Stimulated activated naive CD8-positive, alpha-beta T cell treated with anti-CD3 and anti-CD28 coated beads, Interleukin-15, Interleukin-2, amounts not matched to agents 100 U/mL and 50 U/mL, for 24 hours (primary cell): ENCODE measurements around the gene LCP1.

Experiments
- ATAC-seq: fragments of 150-1000 bp; cut with Tn5 transposase; one replicate; pipeline ENCODE4 v1.10.0; 2021
- DNase-seq: peaks from one replicate; pipeline ENCODE4 v3.0.0; 2021

The LCP1 gene

DNA sequence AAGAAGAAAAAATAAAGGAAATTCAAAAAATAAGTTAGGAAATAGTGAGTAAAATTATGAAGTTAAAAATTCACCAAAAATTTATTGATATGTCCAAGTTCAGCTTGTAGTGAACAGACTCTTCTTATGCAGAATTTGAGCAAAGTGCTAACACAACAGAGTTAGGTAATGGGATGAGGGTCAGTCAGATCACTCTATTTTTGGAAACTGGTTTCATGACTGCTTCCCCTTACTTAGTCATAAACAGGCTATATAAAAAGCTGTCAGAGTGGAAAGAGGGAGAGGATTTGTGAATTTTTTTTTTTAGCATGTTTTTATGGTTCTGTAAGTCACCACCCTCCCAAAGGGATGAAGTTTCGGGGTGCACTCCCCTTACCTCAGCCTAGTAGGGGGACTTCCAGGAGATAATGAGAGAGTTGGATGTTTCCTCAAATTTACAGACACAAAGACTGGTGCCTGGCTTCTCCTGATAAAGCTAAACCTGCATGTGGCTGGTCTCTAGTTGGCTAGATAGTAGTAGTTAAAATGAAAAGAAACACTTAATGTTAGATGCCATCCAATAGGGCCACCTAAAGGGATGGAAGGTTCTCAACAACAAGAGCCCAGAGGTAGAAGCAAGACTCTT, 81.7 kb downstream of the LCP1 start:
- ATAC-seq, result no peak
- DNase-seq, result no peak

DNA sequence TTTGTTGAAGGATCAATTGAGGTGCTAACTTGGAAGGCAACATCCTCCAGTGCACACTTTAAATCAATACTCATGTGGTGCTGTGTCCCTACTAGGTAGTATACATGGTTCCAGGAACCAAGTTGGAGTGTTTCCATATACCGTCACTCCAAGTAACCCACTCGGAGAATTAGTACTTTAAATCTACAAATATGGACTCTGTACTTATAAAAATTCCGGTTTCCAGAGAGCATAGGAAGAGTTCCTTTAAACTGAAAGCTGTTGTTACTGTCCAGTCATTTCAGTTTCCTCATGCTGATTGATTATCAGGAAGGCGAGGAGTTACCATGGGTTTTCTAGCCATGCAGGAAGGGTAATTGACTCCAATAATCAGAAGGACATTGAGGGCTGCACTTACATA, 84.3 kb downstream of the LCP1 start:
- ATAC-seq, result no peak

DNA sequence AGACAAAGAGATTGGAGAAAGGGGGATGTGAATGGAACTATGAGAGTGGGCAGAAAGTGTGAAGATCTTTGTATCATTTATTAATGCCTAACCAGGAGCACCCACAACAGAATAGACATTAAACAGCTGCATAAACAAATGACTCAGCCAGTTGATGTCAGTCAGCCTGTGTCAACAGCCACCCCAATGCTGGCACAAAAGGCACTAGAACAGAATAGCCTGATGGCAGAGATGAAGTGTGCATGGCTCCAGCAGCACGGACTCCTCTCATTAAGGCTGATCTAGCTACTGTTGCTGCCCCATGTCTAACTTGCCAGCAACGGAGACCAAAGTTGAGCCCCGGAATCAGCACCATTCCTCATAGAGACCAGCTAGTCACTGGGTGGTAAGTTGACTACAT, 85.0 kb downstream of the LCP1 start:
- ATAC-seq, result no peak
- DNase-seq, result no peak

More for the DNA sequence above, 84.3 kb downstream of the LCP1 start:
- DNase-seq, result no peak

DNA sequence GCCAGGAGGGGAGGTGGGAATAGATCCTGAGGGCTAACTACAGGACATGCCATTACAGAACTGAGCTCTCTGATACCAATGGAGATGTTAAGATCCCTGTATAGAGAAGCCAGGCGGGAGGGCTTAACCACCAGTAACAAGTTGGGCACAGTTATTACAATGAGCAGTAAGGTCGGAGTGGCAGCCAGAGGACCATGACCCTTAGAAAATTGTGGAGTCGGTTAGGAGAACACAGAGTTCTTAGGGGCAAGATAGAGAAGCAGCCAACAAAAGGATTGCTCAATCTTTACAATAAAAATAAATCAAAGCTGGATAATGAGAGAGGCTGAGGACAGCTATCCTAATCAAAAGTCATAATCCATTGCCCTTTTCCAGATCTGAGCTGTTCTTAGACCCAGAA, 87.5 kb downstream of the LCP1 start:
- DNase-seq (no peak), ATAC-seq (no peak)

DNA sequence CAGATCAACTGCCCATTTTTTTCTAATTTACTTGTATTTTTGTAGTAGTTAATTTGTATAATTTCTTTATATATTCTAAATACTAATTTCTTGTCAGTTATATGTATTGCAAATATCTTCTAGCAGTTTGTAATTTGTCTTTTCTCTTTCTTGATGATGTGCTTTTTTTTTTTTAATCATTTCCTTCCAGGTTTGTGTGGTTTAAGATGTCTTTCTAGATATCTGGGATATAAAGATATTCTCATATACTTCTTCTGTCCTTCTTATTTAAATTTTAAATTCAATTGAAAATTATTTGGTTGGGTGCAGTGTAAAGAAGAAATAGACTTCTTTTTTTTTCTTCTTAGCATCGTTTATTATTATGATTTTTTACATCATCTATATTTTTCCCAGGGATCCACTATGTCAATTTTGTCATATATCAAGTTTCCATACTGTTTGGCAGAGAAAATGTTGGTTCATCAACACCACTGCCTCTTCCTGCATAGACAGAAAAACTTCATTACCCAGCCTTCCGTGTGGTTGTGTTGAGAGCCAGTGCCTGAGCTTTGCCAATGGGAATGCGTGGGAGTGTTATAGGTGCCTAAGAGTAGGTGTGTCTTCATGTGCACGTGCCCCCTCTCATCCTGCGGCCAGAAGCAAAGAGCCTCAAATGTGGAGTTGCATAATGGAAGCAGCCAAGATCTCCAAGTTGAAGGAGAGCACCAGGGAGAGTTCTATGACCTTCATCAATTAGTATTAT, 93.0 kb downstream of the LCP1 start:
- DNase-seq (no peak), ATAC-seq (no peak)

DNA sequence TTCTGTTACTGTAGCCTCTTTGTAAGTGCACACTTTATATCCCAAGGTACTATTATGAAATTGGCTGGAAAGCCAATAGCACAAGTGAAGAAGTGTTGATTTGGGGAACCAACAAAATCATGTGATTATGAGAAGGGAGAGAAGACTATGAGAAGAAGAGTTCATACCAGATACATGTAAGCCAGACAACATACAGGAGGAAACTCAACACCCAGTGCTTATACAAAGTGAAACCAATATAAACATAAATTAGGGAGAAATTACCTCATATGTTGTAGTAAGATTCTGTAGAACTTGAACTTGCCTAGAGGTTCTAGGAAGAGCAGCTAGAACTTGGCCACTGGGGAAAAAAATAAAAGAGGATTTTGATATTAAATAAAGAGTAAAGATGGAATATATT, 94.5 kb downstream of the LCP1 start:
- no peak for ATAC-seq
- DNase-seq, result no peak

DNA sequence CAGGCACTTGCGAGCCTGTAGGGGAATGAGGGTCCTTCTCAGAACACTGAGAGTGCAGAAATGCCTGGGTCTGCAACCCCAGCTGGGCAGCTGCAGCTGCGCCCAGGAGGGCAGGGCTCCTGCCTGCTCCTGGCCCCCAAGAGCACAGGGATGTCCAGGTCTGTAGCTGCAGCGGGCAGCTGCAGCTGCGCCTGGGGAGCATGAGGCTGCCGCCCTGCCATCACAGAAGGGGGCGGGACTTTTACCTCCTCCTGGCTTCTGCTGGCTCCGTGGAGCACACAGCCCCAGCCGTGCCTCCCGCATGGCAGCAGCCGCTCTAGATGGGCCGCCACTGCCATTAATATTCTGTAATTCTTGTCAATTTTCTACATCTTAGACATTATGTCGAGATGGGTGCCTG, 95.0 kb downstream of the LCP1 start:
- DNase-seq (no peak), ATAC-seq (no peak)

DNA sequence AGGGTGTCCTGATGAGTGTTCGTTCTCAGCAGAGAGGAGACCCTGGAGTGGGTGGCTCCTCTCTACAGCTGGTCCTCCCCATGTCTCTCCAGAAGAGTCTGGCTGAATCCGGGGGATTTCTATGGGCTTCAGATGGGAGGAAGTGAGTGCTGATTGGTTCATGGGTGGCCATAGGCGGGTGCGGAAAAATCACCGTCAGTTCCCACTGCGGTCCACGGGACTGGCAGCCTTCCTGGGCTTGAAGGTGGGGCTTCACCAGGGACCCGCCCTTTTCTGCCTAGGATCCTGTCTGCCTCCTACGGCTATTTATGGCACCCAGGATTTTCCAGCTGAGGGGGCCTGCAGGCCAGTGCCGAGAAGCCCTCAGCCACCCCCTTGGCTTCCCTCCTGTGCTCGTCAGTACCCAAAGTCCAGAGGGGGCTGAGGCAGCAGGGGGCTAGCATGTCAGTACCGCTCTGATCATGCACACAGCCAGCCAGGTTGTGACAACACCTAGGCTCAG, 95.5 kb downstream of the LCP1 start:
- DNase-seq (no peak), ATAC-seq (no peak)

DNA sequence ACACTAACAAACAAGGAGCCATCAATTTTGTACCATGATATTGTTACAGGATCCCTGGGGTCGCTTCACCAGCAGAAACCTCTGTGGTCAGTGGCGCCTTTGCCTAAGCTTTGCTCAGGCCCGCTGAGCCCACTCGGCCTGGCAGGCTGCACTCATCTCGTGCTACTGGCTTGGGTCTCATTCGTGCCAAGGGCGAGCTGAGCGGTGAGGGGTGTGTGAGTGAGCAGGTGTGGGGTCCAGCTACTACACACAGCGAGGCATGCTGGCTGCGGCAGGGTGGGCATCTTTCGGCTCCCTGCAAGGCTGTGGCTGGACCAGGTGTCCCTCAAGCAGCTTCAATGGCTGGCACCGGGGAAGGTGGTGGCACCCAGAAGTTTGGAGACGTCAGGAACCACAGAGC, 96.2 kb downstream of the LCP1 start:
- DNase-seq, result no peak
- ATAC-seq, result no peak

DNA sequence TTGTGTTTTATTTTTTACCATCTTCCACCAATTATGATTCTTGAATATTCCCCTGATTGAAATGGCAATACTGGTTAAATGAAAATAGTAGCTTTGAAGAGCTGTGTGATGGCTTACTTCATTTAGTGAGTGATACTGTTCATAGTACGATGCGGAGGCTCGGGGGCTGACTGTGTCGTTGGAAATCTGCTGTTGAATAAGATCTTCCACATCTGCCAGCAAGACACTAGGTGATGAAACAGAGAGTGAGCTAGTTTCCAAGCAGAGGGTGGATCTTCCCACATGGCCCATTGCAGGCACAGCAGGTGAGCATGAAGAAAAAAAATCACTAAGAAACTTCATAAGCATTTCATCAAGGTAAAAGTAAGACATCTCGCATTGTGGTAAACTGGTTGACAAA, 99.7 kb downstream of the LCP1 start:
- ATAC-seq, result no peak
- DNase-seq, result no peak

DNA sequence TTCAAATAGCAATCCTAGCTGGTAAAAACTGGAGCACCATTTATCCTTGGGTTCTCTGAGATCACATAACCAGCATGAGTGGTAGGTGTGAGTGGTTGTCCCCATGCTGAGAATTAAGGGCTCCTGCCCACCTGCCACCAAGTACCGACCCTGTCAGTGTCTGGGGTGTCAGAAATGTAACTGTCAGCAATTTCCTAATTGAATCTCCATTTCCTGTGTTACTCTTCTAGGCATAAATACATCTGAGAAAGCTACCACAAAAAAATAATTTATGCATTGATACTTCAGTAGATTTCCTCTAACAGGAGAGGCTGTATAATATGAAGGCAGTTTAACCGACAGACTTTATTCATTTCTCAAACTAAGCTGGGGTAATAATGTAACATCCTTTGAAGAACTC, 102.2 kb downstream of the LCP1 start:
- ATAC-seq (no peak), DNase-seq (no peak)

DNA sequence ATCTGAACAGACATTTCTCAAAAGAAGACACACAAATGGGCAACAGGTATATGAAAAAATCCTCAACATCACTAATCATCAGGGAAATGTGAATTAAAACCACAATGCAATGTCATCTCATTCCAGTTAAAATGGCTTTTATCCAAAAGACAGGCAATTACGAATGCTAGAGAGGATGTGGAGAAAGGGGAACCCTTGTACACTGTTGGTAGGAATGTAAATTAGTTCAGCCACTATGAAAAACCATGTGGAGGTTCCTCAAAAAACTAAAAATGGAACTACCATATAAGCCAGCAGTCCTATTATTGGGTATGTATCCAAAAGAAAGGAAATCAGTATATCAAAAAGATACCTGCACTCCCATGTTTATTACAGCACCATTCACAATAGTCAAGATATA, 104.7 kb downstream of the LCP1 start:
- ATAC-seq, result no peak
- DNase-seq, result no peak

DNA sequence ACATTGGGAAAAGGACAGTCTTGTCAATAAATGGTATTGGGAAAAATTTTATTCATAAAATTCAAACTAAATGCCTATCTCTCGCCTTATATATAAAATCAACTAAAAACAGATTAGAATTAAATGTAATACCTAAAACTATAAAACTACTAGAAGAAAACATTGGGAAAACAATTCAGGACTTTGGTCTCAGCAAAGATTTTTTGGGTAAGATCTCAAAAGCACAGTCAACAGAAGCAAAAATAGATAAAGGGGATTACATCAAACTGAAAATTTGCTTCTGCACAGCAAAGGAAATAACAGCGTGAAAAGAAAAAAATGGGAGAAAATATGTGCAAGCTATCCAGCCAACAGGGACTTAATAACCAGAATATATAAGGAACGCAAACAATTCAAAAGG, 105.2 kb downstream of the LCP1 start:
- DNase-seq, result no peak
- ATAC-seq, result no peak
